Measurements from ENCODE around the gene MRI1. TPM values are rescaled to one million over a fixed set of nuclear protein-coding genes. Genes with fewer than 3 reads are reported as not detected.
"Not testable (repeated sequence)": the region's sequence is repeated elsewhere in the genome, so short reads cannot be mapped to it uniquely, and the experiment has no call there.

The MRI1 gene
- polyA plus RNA-seq, 2 of the 4 experiments (the other 2 are of a cell fraction), result 12.6 to 16.2 TPM

GRCh38 chr19:13774217-13775191 is 10.2 kb downstream of the MRI1 start, which contains the start of gene C19orf53 (continued):
- no peak; the same call in 1 of the 2 replicates for TF ChIP-seq E2F6 (IDR thresholded peaks at IDR 0.05; ENCODE audit: borderline replicate concordance, low read depth)

- 87% methylated on average over 9 of the region's 9 CpGs for WGBS (ENCODE audit: missing lambda C conversion rate)
- CTCF ChIA-PET, result interaction anchor here (1.4 kb wide), 1 partner anchor 84 kb away, joined by 5 read pairs; no protein-coding TSS in a partner anchor
- ATAC-seq (no peak), FAIRE-seq (no peak), DNase-seq (ENCODE audit: low read depth in 1 of 2, low spot score in 1 of 2) (no peak)
- no peak overlapping the region for H3K4me3 ChIP-seq
- peaks cover 16% of the 10 kb centered on the region; the same call in 2 of the 3 replicates for H3K4me1 ChIP-seq
- H3K4me2 ChIP-seq, result no peak overlapping the region
- POLR2A ChIA-PET, result no interaction called here
- no peaks in the 10 kb centered on the region for H3K9me3 ChIP-seq
- H3K27ac ChIP-seq, result no peak overlapping the region
- no peak for TF ChIP-seq MAZ (IDR thresholded peaks at IDR 0.05; ENCODE audit: borderline replicate concordance, low read depth, low read length)
- TF ChIP-seq POLR2AphosphoS2 (conservative IDR thresholded peaks at IDR 0.05; ENCODE audit: low read length), result no peak
- TF ChIP-seq ZC3H11A (IDR thresholded peaks at IDR 0.05), result no peak
- TF ChIP-seq CHD2 (IDR thresholded peaks at IDR 0.05; ENCODE audit: low read length, partially characterized antibody), result no peak
- no peak for TF ChIP-seq ESRRA (IDR thresholded peaks at IDR 0.05; ENCODE audit: borderline replicate concordance, low read length)
- TF ChIP-seq HOXA7 (CRISPR knock-in tag; IDR thresholded peaks at IDR 0.05), result no peak
- no peak for TF ChIP-seq HMGXB4 (CRISPR knock-in tag; IDR thresholded peaks at IDR 0.05; ENCODE audit: borderline replicate concordance)
- TF ChIP-seq RAD21 (conservative IDR thresholded peaks at IDR 0.05 in 1 of 2, IDR thresholded peaks at IDR 0.05 in 1 of 2), result no peak
- no peak for TF ChIP-seq HEYL (CRISPR knock-in tag; IDR thresholded peaks at IDR 0.05)
- TF ChIP-seq MAX (IDR thresholded peaks at IDR 0.05), result no peak
- TF ChIP-seq HOXB5 (CRISPR knock-in tag; IDR thresholded peaks at IDR 0.05), result no peak
- no peak for TF ChIP-seq RNF2 (IDR thresholded peaks at IDR 0.05; ENCODE audit: borderline replicate concordance, low read depth)
- TF ChIP-seq ZSCAN20 (CRISPR knock-in tag; IDR thresholded peaks at IDR 0.05), result no peak
- no peak for TF ChIP-seq NR3C1 (IDR thresholded peaks at IDR 0.05)
- TF ChIP-seq USF2 (IDR thresholded peaks at IDR 0.05), result no peak
- TF ChIP-seq SMC3 (IDR thresholded peaks at IDR 0.05), result no peak
Observed at GRCh38 chr19:13778398-13778797, 14.1 kb downstream of the MRI1 start.

- DNase-seq (ENCODE audit: low read depth in 1 of 2, low spot score in 1 of 2), result no peak
- no peak for FAIRE-seq
- Histone ChIP-seq H3K9me3 (no peaks in the 10 kb centered on the region), H3K4me2 (no peak overlapping the region), H3K27ac (no peak overlapping the region), H3K4me1 (peaks cover 13% of the 10 kb centered on the region; the same call in 2 of the 3 replicates), H3K4me3 (no peak overlapping the region)
- TF ChIP-seq NFE2L2 (conservative IDR thresholded peaks at IDR 0.05; ENCODE audit: low read length), result no peak
- no peak for TF ChIP-seq ESRRA (IDR thresholded peaks at IDR 0.05; ENCODE audit: borderline replicate concordance, low read length)
- no peak for TF ChIP-seq FOXS1 (CRISPR knock-in tag; IDR thresholded peaks at IDR 0.05)
- ATAC-seq, result no peak
- WGBS (ENCODE audit: missing lambda C conversion rate), result 91% methylated on average over 6 of the region's 6 CpGs
- ChIA-PET CTCF (interaction anchor here (0.8 to 1.4 kb wide), 2 partner anchors 83 to 181 kb away, joined by 3 to 5 read pairs; no protein-coding TSS in a partner anchor), POLR2A (no interaction called here)
Observed at GRCh38 chr19:13778847-13779246, 14.5 kb downstream of the MRI1 start.

DNA sequence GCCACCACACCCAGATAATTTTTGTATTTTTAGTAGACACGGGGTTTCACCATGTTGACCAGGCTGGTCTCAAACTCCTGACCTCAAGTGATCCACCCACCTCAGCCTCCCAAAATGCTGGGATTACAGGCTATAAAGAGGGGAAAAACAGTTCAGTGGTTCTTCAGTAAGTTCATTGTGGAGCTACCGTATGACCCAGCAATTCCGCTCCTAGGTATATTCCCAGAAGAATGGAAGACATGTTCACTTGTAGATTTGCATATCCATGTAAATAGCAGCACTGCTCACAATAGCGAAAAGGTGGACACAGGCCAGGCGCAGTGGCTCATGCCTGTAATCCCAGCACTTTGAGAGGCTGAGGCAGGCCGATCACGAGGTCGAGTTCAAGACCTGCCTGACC is 15.5 kb downstream of the MRI1 start:
- CTCF ChIA-PET, result interaction anchor here (0.8 to 1.0 kb wide), 2 partner anchors 82 to 182 kb away, joined by 3 to 4 read pairs; no protein-coding TSS in a partner anchor
- POLR2A ChIA-PET; DNase-seq (ENCODE audit: low read depth in 1 of 2, low spot score in 1 of 2); FAIRE-seq; H3K4me2 ChIP-seq; H3K9me3 ChIP-seq; ATAC-seq; H3K4me3 ChIP-seq; H3K27ac ChIP-seq: not testable (repeated sequence)
- H3K4me1 ChIP-seq, result peaks cover 13% of the 10 kb centered on the region; the same call in 2 of the 3 replicates
- WGBS (ENCODE audit: missing lambda C conversion rate), result 91% methylated on average over 7 of the region's 8 CpGs

All from A549 (cell line).